HG03135 (cell line): Measurements from ENCODE around the gene IL11.

Experiments
- ATAC-seq: cut with Tn5 transposase; IDR thresholded peaks from one replicate; pipeline ENCODE4 v1.9.1; 2021; ENCODE audit warnings: mild to moderate bottlenecking, moderate library complexity; ENCODE audit not compliant: unreplicated experiment

The IL11 gene

DNA sequence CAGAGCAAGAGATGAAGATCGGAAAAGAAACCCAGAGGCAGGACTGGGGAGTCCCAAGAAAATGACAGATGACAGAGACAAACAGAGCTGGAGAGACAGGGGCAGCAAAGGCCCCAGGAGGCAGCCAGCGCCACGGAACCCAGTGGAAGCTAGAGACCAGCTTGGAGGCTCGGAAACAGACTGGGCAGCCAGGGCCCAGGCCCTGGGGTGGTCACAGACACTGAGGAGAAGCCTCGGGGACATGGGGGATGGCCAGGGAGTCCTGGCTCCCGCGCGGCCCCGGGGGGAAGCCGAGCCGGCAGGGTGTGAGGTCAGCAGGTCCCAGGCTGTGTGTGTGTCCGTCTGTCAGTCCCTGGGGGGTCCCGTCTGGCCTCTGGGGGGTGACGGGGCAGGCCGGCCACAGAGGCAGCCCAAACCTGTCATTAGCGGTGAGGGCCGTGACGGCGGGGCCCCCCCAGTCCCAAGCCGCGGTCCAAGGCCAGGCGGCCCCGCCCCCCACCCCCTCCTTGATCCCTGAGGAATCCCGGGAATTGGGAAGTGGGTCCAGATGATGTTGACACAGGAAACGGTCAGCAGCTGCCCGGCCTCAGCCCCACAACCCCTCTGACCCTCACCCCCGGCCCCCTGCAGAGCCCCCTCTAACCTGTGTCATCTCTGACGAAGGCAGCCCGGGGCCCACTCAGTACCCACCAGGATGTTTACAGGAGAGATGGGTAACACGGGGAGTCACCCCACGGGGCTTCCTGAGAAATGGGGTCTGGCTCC, 3.9 kb upstream of the IL11 start:
- no peak for ATAC-seq

DNA sequence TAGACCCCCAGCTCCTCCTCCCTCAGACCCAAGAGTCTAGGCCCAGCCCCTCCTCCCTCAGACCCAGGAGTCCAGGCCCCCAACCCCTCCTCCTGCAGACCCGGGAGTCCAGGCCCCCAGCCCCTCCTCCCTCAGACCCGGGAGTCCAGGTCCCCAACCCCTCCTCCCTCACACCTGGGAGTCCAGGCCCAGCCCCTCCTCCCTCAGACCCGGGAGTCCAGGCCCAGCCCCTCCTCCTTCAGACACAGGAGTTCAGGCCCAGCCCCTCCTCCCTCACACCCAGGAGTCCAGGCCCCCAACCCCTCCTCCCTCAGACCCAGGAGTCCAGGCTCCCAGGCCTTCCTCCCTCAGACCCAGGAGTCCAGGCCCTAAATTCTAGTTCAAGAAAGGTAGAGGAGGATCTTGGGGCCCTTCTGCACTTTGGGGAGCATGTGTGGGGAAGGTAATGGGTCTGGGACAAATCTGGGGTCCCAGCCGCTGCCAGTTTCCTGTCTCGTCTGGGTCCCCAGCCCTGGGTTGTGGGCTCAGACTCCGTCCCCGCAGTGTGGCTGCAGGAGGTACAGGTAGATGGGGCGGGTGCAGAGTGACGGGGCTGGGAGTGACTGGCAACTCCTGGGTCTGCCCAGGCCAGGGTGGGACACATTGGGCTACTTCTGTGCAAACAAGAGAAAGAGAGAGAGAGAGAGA, 3.2 kb upstream of the IL11 start:
- no peak for ATAC-seq

DNA sequence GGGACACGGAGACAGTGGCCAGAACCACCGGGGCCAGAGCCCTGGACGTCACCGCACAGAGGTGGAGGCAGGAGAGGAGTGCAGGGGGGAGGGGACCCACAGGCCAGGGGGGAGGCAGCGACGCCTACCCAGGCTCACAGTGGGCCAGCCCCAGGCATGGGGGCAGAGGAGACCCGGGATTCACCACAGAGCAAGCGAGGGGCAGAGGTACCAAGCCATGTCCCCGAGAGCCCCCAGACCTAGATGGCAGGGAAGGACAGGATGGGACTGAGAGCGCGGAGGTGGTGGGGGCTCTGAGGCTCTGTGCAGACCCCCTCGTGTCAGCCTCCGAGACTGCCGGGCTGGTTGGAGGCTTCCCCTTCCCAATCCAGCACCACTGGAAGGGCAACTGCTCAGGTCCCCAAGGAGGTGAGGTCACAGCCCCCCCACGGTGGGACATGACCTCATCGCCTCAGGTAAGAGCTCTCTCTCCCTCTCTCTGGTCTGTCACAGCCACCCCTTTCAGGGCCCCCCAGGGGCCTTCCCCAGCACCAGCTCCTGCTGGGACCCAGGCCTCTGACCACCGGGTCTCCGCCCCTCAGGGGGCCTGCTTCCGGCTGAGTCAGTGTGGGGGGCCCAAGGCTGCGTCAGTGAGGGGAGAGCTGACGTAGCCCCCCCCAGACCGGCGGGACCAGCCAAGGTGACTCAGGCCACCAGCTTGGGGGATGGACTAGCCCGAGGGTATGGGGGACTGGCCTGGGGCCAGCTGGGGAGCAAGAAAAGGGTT, 2.2 kb upstream of the IL11 start:
- ATAC-seq: no peak

DNA sequence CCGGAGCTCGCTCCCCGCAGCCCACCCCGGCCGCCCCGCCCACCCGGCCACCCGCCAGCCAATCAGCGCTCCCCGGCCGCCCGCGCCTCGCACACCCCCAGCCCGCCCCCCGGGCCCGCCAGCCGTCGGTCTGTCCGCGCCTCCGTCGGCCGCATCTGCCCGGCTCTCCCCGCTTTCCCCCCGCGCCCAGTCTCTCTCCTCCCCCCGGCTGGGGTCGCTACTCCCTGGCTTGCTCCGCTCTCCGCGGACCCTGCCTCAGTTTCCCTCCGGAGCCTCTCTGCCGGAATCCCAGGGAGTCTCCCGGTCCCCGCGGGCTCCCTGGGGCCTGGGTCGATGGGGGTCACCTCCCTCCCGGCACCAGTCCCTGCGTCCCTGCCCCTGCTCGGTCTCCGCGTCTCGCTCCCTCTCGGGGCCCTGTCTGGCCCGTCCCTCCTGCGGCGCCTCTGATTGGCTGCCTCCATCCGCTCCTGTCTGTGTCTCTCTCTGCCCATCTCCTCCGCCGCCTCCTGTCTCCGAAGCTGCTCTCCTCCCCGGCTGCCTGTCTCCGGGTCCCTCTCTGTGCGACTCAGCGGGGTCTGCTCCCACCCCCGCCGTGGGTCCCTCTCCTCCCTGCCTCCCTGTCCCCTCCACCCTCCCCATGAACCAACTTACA, 484 bp downstream of the IL11 start:
- no peak for ATAC-seq

DNA sequence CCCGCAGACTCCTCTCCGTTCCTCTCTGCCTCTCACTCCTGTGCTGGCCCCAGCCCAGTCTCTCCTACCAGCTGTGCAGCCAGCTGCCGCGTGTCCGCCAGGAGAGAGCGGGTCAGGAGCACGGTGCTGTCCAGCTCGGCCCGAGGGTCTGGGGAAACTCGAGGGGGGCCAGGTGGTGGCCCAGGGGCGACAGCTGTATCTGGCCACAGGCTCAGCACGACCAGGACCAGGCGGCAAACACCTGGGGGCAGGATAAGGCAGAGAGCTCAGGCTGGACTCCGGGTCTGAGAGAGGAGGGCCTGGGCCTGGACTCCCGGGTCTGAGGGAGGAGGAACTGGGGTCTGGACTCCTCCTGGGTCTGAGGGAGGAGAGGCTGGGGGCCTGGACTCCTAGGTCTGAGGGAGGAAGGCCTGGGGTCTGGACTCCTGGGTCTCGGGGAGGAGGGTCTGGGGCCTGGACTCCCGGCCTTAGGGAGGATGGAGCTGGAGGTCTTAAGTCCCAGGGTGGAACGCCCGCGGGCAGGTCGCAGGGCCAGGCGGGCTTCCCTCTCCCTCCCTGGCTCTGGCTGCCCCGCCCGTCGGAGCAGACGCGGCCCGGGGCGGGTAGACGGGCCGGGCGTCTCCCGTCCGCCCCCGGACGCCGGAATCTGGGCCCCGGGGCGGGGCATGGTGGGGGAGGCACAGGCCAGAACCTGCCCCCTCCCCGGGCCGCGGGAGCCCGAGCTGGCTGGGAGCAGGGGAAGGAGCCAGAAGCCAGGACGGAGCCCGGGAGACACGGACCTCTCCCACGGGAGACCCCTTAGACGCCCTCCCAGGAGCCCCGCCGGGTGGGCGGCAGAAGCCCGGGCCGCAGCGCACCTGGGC, 1.3 kb downstream of the IL11 start:
- ATAC-seq: no peak

DNA sequence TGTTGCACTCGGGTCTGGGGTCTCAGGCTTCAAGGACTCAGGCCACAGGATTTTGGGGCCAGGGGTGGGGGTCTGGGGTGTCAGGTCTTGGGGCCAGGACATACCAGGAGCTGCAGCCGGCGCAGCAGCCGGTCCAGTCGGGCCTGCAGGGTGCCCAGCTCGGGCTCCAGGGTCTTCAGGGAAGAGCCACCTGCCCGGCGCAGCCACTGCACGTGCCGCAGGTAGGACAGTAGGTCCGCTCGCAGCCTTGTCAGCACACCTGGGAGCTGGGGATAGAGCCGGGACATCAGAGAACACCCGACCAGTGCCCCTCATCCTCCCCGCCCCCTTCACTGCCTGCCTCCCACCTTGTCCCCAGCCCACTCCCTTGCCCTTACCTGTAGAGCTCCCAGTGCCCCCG, 2.2 kb downstream of the IL11 start:
- no peak for ATAC-seq

DNA sequence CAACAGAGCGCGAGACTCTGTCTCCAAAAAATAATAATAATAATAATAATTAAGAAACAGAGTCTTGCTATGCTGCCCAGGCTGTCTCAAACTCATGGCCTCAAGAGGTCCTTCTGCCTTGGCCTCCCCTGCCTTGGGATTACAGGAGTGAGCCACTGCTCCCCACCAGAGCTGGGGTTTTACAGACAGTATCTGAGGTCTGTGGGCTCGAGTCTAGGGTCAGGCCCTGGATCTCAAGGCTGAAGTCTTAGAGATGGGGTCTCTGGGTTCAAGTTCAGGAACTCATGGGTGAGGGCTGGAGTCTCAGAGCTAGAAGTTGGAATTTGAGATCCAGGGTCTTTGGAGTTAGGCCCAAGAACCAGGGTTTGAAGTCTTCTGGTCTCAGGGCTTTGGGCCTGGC, 3.5 kb downstream of the IL11 start:
- ATAC-seq: no peak

DNA sequence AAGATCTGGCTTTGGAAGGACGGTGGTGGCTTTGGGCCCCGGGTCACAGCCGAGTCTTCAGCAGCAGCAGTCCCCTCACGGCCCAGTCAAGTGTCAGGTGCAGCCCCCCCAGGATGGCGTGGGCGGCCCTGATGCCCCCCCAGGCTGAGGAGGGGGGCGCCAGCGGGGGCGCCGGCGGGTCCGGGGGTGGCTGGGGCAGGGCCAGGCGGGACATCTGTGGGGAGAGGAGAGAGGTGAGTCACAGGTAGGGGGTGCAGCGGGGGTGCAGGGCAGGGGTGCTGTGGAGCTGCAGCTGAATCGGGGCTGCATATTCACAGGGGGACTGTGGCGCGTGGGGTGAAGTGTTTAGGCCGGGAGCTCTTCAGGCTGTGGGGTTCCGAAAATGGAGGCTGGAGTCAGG, 4.3 kb downstream of the IL11 start:
- ATAC-seq: no peak

DNA sequence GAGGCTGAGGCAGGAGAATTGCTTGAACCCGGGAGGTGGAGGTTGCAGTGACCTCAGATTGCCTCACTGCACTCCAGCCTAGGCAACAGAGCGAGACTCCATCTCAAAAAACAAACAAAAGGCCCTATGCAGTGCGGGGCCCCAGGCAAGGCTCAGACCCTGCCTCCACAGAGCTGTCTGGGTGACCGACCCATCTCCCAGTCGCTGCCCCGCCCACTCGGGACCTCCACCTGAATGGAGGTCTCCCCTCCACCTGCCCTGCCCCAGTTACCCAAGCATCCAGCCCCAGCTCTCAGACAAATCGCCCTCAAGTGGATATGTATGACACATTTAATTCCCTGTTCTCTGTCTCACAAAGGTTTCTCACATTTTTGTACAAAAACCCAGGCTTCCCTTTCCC, 5.0 kb downstream of the IL11 start:
- no peak for ATAC-seq

DNA sequence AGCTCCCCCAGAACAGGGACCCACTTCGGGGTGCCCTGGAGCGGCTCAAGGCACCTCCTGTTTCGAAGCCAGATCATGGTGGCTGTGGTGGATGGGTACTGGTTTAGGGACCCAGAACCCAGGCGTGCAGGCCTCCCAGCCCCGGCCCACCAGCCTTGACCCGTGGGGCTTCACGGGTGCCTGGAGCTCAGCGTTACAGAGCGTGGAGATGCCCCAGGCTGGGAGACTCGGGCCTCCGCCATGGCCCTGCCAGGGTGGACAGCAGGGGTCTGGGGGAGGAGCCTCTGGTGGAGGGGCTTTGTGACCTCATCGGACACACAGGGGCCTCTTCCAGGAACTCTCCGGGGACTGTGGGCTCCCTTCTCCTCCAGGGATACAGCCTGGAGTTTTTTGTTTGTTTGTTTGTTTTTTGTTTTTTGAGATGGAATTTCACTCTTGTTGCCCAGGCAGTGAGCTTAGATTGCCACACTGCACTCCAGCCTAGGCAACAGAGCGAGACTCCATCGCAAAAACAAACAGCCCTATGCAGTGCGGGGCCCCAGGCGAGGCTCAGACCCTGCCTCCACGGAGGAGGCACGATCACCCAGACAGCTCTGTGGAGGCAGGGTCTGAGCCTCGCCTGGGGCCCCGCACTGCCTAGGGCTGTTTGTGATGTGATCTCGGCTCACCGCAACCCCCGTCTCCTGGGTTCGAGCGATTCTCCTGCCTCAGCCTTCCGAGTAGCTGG, 7.1 kb downstream of the IL11 start, which contains the start of gene GARIN5B:
Gene GARIN5B, minus strand, starts transcription at position 271 of the 727 bp plus-strand sequence. Its CDS starts 194 bp downstream, at position 77.
- ATAC-seq: no peak

DNA sequence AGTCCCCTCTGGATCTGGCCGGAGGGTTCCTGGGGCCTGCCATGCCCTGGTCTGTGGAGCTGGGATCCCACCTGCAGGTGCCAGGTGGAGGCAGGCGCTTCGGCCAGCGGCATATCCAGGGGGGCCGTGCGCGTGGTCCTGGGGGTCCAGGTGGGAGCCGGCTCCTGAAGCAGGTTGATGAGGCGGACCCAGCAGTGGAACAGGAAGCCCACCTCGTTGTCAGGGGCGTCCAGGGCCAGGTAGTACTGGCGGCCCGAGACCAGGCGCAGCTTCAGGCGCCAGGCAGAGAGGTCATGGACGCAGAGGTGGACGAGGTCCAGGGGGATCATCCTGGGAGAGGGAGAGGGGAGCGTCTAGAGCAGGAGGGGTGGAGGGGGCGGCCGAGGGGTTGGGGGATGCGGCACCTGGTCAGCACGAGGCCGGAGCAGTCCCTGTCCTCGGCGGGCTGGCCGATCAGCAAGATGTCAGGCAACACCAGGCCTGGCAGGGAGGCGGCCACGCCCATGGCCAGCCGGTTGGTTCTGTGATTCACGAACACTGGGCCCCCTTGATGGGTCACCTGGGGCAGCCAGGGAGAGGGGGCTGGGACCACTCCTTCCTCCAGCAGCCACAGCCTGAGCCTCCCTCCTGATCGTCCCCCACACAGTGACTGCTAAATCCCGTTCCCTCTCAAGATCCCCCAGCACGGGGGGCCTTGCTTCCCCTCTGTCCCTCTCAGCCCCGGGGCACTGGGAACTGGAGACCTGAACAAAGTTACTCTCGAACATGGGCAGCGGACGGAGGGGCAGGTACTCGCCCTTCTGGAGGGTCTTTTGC, 7.9 kb downstream of the IL11 start:
- no peak for ATAC-seq

DNA sequence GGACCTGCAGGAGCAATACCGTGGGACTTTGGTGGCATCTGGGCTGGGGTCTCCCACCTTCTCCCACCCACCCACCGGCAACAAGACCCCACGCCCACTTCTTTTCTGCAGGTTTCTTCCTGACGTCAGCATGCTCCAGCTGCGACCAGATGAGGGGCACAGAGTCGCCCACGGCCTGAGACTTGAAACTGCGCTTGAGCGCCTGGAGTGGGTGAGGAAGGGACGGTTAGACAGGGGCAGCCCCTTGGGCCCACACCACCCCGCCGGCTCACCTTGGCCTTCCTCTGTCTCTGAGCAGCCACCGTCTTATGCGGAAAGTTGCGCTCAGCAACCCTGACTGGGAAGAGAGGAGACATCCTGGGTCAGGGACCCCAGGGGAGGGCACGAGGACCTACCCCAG, 9.4 kb downstream of the IL11 start:
- ATAC-seq: no peak

DNA sequence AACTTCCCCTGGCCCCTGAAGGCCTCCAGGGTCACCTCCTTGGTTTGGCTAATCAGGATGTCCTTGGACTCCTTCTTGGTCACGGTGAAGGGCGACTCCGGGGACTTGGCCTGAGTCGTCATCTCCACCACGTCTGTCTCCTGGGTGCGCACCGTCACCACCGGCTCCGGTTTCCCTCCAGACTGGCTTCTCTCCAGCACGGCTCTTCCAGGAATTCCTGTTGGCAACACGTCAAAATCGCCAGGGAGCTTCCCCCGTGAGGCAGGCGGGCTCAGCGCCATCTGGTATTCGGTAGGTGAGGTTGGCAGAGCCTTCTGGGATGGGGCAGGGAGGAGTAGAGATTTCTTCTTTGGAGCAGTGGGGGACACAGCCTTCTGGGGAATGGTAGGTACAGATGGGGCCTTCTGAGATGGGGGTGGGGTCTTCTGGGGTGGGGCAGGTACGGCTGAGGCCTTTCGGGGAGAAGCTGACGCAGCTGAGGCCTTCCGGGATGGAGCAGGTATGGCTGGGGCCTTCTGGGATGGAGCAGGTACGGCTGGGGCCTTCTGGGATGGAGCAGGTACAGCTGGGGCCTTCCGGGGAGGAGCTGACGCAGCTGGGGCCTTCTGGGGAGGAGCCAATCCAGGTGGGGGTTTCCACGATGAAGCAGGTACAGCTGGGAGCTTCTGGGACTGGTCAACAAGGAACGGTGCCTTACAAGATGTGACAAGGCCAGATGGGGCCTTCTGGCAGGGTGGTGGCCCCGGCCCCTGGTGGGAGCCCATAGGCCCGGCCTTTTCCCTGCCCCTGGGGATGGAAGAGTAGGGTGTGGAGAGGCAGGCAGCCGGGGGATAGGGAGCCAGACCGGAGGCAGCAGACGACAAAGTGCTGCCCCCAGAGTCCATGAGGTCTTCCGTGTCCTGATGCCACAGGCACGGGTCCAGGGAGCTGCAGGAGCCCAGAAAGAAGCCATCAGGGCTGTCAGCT, 11.0 kb downstream of the IL11 start:
- no peak for ATAC-seq

DNA sequence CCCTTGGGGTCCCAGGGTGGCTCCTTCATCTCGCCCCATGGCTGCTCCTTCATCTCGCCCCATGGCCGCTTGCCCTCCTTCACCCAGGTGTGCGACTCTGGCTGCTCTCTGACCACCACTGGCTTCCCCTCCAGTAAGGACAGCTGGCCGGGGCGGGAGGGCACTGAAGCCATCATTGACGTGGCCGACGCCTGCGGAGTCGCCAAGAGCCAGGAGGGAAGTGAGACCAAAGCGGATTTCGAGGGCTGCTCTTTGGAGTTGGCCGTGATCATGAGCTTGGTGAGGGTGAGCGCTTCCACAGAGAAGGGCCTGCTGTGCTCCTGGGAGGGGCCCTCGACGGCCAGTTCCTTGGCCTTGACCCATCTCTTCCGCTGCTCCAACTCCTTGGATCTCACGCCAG, 11.8 kb downstream of the IL11 start:
- no peak for ATAC-seq

DNA sequence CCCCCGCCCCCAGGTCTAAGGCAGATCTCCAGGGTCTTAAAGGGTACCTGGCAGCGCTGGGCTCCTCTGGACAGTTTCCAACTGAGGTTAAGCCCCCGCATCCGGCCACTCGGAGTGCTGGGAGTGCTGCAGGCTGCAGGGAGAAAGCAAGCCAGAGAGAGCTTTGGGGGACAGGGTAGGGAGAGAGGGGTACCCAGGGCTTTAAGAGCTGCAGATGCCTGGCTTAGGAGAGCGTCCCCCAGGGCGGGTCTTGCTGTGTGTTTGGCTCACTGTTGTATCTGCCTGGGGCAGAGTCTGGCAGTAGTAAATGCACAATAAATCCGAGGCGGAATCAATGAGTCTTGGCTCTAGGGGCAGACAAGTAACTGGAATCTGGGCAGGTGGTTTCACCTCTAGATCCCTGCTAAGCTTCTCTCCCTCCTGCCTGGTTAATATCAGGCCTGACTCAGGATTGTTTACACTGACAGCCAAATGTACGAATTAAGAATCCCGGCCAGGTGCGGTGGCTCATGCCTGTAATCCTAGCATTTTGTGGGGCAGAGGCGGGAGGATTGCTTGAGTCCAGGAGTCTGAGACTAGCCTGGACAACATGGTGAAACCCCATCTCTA, 14.9 kb downstream of the IL11 start:
- no peak for ATAC-seq

DNA sequence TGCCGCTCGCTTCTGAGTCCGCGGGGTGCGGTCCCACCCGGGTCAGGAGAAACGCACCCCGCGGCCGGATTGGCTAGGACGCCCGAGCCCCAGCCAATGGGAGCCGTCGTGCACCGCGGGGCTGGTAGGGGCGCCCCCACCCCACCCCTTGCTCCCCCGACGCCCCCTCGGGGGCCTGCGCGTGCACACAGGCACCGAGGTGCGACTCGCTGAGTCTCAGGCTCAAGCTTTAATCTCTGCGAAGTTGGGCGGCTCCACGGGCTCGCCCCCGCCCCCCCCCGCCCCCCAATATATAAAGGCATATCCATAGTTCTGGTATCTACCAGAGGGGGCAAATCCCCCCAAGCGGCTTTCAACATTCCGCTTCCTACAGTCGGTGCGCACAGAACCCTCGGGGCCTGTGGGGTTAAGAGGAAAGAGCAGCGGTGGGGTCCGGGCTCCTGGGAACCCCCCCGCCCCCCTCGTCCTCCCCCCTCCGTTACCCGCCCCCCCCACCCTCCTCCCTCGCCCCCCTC, 15.5 kb downstream of the IL11 start, which contains the start of gene COX6B2:
Gene COX6B2, minus strand, starts transcription at position 22 of the 515 bp plus-strand sequence. CDS start 198 bp downstream, outside the sequence.
- ATAC-seq: no peak
